SJCRH30 (cell line): ENCODE results near the gene ZPLD1. TPM values are rescaled to one million over a fixed set of nuclear protein-coding genes. Genes with fewer than 3 reads are reported as not detected.
A peak's percentile ranks its signal among the peaks of the same experiment; 100 is the strongest.

Experiments
- DNase-seq, 2 experiments: peaks; one replicate each; pipeline ENCODE4 v3.0.0-alpha.2; 2015 to 2020
- H3K27ac ChIP-seq: fragments of 250-450 bp; sonication (Bioruptor Pico); 2 replicates; pipeline ENCODE4 v1.5.1; 2020; ENCODE audit warnings: mild to moderate bottlenecking, moderate library complexity
- H3K27me3 ChIP-seq: fragments of 250-450 bp; sonication (Bioruptor Pico); 2 replicates; pipeline ENCODE4 v1.5.1; 2020; ENCODE audit warnings: mild to moderate bottlenecking, moderate library complexity
- H3K36me3 ChIP-seq: fragments of 250-450 bp; sonication (Bioruptor Pico); 2 replicates; pipeline ENCODE4 v1.5.1; 2020; ENCODE audit warnings: mild to moderate bottlenecking, moderate library complexity
- H3K4me1 ChIP-seq: fragments of 250-450 bp; sonication (Bioruptor Pico); 2 replicates; pipeline ENCODE4 v1.5.1; 2020; ENCODE audit warnings: mild to moderate bottlenecking, moderate library complexity
- H3K4me3 ChIP-seq: fragments of 250-450 bp; sonication (Bioruptor Pico); 2 replicates; pipeline ENCODE4 v1.5.1; 2020; ENCODE audit warnings: mild to moderate bottlenecking, moderate library complexity
- H3K9me3 ChIP-seq: fragments of 250-450 bp; sonication (Bioruptor Pico); replicated peaks from 2 replicates; pipeline ENCODE4 v1.5.1; 2020; ENCODE audit warnings: mild to moderate bottlenecking, moderate library complexity
- total RNA-seq: library from RNA; depleted of rRNA; stranded (reverse); fragments of >200 nt; shearing (Covaris generic); gene quantifications from 2 replicates; pipeline ENCODE4 v1.2.3, GENCODE V29; 2014

ZPLD1 gene
- total RNA-seq, 1 experiment from 2014 or later = 0.14 TPM

DNA sequence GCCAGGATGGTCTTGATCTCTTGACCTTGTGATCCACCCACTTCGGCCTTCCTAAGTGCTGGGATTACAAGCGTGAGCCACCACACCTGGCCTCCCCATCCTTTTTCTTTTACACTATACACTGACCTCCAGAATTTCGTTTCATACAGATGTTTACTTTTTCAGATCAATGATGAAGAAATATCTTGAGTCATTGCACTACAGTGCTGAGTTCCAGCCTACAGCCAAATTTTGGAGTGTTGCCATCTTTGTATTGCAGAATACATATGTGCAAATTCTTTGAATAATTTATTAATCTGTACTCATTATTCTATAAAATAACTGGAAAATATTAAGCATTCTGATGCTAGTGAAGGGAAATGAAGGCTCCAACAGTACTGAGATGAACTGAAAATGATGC, 12.5 kb downstream of the ZPLD1 start:
- no peak for DNase-seq
- peaks cover 5% of the 10 kb centered on the region for H3K4me1 ChIP-seq
- H3K9me3 ChIP-seq = no peaks in the 10 kb centered on the region
- H3K27ac ChIP-seq = no peak overlapping the region
- no peaks in the 10 kb centered on the region for H3K36me3 ChIP-seq
- H3K4me3 ChIP-seq = no peak overlapping the region
- no peaks in the 10 kb centered on the region for H3K27me3 ChIP-seq

DNA sequence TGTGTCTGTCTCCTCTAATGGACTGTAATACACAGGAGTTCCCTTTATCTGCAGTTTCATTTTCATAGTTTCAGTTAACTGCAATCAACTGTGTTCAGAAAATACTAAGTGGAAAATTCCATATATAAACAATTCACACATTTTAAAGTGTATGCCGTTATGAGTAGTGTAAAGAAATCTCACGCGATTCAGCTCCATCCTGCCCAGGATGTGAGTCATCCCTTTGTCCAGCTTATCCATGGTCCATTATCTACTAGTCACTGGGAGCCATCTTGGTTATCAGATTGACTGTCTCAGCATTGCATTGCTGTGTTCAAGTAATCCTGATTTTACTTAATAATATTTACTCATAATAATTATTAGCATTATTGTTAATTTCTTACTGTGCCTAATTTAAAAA, 14.5 kb downstream of the ZPLD1 start:
- H3K27me3 ChIP-seq = no peaks in the 10 kb centered on the region
- peaks cover 5% of the 10 kb centered on the region for H3K4me1 ChIP-seq
- H3K36me3 ChIP-seq = no peaks in the 10 kb centered on the region
- peak in 1 of 2 experiments; percentile 33 for DNase-seq
- H3K4me3 ChIP-seq = no peak overlapping the region
- H3K27ac ChIP-seq = no peak overlapping the region
- no peaks in the 10 kb centered on the region for H3K9me3 ChIP-seq

DNA sequence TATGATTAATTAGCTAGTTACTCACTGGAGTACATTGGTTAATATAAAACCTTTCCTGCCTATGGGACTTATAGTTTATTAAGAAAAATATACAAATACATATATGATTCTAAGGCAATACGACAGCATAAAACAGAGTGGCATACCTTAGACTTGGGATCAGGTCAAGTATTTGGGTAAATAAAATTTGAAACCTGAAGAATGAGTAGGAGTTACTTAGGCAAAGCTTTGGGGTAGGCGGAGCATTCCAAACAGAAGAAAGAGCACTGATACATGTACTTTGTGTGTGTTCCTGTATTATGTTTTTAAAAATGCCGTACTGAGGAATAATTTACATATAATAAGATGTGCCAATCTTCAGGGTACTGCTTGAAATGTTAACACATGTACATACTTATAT, 15.1 kb downstream of the ZPLD1 start:
- H3K4me1 ChIP-seq = peaks cover 5% of the 10 kb centered on the region
- H3K9me3 ChIP-seq = no peaks in the 10 kb centered on the region
- no peak overlapping the region for H3K4me3 ChIP-seq
- H3K27ac ChIP-seq = no peak overlapping the region
- DNase-seq = no peak
- H3K36me3 ChIP-seq = no peaks in the 10 kb centered on the region
- no peaks in the 10 kb centered on the region for H3K27me3 ChIP-seq

DNA sequence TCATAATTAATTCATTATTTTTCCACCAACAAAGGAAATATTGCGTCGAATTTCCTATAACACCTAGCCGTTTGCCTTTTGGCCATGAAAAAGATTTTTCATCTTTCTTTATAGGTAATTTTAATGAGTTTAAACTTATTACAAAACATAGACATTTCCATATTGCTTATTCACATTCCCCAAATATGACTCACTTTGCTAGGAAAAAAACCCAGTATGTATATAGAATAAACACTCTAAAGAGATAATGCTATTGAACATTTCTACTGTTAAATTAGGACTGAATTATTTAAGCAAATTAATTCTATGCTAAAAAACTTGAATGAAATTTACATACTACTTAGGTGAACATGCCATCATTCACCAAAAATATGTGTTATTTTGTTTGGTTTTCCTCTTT, 16.2 kb downstream of the ZPLD1 start:
- Histone ChIP-seq H3K4me1 (peaks cover 5% of the 10 kb centered on the region), H3K36me3 (no peaks in the 10 kb centered on the region), H3K9me3 (no peaks in the 10 kb centered on the region), H3K27me3 (no peaks in the 10 kb centered on the region), H3K27ac (no peak overlapping the region), H3K4me3 (no peak overlapping the region)
- DNase-seq = no peak

DNA sequence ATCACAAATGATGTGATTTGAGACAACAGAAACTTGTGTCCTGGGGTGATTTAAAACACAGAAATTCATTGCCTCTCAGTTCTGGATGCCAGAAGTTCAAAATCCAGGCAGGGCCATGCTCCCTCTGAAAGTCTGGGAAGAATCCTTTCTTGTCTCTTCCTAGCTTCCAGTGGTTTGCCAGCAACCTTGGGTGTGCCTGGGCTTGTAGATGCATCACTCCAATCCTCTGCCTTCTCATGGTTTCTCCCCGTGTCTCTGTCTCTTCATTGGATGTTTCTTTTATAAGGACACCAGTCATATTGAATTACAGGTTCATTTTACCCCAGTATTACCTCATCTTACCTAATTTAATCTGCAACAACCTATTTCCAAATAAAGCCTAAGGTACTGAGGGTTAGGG, 16.7 kb downstream of the ZPLD1 start:
- H3K9me3 ChIP-seq = no peaks in the 10 kb centered on the region

DNA sequence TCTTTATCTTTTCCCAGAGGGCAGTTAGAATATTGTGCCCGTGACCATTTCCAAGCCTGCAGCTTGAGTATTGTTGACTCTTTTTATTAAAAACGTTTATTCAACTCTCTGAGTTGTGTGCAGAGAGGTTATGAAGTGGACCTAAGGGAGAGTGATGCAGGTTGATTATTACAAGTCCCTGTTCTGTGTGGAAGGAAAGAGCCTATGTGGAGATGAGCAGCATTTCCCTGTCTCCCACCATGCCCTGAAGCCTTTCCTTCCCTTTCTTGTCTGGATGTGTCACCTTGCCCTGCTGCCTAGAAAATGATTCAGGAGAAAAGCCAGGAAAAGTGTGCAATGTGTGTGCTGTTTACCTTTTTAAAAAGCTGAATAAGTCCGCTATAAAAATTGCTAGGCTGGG, 19.4 kb downstream of the ZPLD1 start:
- H3K4me1 ChIP-seq = peaks cover 5% of the 10 kb centered on the region
- DNase-seq = no peak
- H3K27me3 ChIP-seq = no peaks in the 10 kb centered on the region
- H3K27ac ChIP-seq = no peak overlapping the region
- no peaks in the 10 kb centered on the region for H3K36me3 ChIP-seq
- H3K9me3 ChIP-seq = no peaks in the 10 kb centered on the region
- H3K4me3 ChIP-seq = no peak overlapping the region

More for the DNA sequence above, 16.7 kb downstream of the ZPLD1 start:
- no peak overlapping the region for H3K27ac ChIP-seq
- H3K36me3 ChIP-seq = no peaks in the 10 kb centered on the region
- H3K4me3 ChIP-seq = no peak overlapping the region
- peaks cover 5% of the 10 kb centered on the region for H3K4me1 ChIP-seq
- DNase-seq = no peak
- H3K27me3 ChIP-seq = no peaks in the 10 kb centered on the region

DNA sequence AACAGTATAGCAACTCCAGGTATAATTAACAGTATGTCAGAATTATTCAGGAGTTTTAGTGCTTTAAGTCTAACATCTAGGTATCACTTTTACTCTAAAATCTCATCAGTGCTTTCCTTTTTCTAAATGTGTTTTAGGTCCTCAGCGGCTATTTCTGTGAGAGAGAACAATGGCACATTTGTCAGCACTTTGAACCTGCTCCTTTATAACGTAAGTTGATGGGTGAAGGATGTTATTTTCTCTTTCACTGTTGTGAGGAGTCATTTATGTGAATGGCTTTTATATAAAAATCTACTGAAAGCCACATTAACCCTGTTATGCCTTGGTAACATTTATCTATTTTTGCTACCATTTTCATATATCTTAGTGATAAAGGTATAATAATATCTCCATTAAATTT, 22.8 kb downstream of the ZPLD1 start:
- no peaks in the 10 kb centered on the region for H3K27me3 ChIP-seq
- no peaks in the 10 kb centered on the region for H3K36me3 ChIP-seq
- DNase-seq = no peak
- H3K9me3 ChIP-seq = no peaks in the 10 kb centered on the region
- no peak overlapping the region for H3K27ac ChIP-seq
- peaks cover 15% of the 10 kb centered on the region for H3K4me1 ChIP-seq
- no peak overlapping the region for H3K4me3 ChIP-seq

DNA sequence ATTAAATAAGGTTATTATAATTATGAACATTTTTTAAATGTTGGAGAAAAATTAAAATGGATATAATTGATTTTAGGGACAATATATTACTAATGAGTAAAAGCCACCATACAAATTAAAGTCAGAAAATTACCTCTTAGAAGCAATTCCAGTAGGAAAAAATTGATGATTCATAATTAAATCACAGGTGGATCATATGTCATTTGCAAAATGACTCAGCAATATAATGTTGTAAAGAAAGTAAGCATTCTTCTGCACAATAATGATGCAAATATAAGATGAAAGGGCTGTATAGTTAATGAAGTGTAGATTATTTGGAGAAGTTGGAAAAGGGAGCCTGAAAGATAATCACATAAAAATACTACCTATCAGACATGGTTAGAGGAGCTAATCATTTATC, 25.8 kb downstream of the ZPLD1 start:
- H3K4me3 ChIP-seq = no peak overlapping the region
- DNase-seq = no peak
- H3K4me1 ChIP-seq = peaks cover 15% of the 10 kb centered on the region
- no peaks in the 10 kb centered on the region for H3K27me3 ChIP-seq
- no peak overlapping the region for H3K27ac ChIP-seq
- H3K9me3 ChIP-seq = no peaks in the 10 kb centered on the region
- no peaks in the 10 kb centered on the region for H3K36me3 ChIP-seq

DNA sequence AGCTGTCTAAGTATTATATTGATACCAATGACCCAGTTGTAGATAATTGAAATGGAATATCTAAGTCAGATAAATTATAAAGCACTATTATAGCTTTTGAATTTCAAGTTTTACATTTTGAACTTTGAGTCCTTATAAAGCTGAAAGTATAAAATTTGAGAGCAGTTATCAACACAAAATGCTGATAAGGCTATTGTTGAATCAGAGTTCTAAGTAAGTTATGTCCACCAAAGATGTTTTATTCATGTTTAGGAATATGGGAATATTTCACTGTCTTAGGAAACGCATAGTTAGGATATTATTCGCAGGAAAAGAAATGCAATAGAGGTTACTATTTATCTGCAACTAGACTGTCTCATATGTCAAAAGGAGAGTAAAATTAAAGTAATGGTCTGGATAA, 29.4 kb downstream of the ZPLD1 start:
- Histone ChIP-seq H3K36me3 (no peaks in the 10 kb centered on the region), H3K27me3 (no peaks in the 10 kb centered on the region), H3K9me3 (no peaks in the 10 kb centered on the region), H3K27ac (no peak overlapping the region), H3K4me1 (peaks cover 15% of the 10 kb centered on the region), H3K4me3 (no peak overlapping the region)
- no peak for DNase-seq

DNA sequence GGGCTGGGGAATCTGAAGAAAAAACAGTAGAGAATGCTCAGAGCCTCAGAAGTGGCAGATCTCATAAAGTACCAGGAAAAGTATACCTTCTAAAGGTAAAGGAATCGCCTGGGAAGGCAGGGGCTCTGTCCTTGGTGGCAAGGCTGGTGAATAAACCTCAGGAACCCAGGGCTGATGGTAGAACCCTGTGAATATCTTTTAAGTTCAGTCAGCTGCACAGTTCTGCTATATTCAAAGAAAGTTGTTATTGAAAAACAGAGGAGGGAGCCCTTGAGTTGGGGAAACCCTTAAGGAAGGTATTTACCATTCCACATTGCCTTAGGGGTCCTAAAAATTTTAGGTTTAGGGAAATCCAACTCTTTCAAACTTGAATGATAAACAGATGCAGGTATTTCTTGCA, 31.2 kb downstream of the ZPLD1 start:
- Histone ChIP-seq H3K4me3 (no peak overlapping the region), H3K9me3 (no peaks in the 10 kb centered on the region), H3K4me1 (peaks cover 7% of the 10 kb centered on the region), H3K36me3 (no peaks in the 10 kb centered on the region), H3K27ac (no peak overlapping the region), H3K27me3 (no peaks in the 10 kb centered on the region)
- DNase-seq = peak in 1 of 2 experiments; percentile 27

DNA sequence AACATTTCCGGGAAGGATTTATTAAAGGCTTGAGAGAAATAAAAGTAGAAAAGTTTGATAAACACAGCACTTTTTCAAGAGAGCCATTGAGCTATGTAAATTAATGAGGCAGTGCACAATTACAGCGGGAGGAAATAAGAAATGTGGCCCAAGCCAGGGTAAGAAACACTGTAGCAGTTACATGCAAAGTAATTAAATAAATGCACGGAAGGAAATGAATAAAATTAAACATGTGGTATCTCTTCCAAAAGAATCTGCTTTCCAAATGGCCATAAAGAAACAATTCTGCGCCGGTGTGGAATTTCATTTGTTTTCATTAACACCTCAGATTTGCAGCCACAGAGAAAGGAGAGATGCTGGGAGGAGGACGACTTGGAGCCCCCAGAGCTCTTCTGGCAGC, 35.3 kb downstream of the ZPLD1 start:
- Histone ChIP-seq H3K4me3 (no peak overlapping the region), H3K9me3 (no peaks in the 10 kb centered on the region), H3K27ac (no peak overlapping the region)

DNA sequence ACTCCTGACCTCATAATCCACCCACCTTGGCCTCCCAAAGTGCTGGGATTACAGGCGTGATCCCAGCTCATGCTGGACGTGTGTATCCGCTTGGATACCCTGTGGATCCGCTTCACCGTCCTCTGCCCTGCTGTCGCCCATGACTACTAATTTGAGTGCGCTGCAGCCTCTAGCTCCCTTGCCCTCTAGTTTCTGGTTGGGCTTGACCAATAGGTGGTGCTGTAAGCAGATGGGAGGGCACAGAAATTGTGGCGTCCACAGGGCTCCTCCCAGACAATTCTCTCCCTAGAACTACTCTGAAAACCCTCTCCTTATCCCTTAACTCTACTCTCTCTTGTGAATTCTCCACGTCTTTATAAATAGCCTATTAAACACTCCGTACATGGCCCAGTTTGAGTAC, 36.2 kb downstream of the ZPLD1 start:
- Histone ChIP-seq H3K27me3 (no peaks in the 10 kb centered on the region), H3K27ac (no peak overlapping the region), H3K36me3 (no peaks in the 10 kb centered on the region), H3K9me3 (no peaks in the 10 kb centered on the region), H3K4me1 (no peaks in the 10 kb centered on the region), H3K4me3 (no peak overlapping the region)
- DNase-seq = no peak

More for the DNA sequence above, 35.3 kb downstream of the ZPLD1 start:
- H3K27me3 ChIP-seq = no peaks in the 10 kb centered on the region
- no peaks in the 10 kb centered on the region for H3K4me1 ChIP-seq
- no peak for DNase-seq
- no peaks in the 10 kb centered on the region for H3K36me3 ChIP-seq

DNA sequence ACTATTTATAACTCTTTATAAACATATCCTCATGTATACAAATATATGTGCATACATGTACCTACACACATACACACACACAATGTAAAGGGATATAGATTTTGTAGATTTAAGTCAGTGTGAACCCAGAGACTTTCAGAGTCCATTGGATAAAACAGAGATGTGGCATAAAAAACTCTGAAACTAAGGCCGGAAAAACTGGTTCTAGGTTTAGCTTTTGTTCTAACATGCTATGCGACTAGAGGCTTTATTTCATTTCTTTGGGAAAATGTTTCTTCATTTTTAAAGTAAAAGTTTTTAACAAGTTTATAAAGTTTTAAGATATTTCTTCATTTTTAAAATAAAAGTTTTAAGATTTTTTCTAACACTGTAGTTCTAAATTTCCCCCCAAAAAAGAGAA, 36.7 kb downstream of the ZPLD1 start:
- no peaks in the 10 kb centered on the region for H3K9me3 ChIP-seq
- H3K36me3 ChIP-seq = no peaks in the 10 kb centered on the region
- no peak for DNase-seq
- no peak overlapping the region for H3K27ac ChIP-seq
- no peak overlapping the region for H3K4me3 ChIP-seq
- no peaks in the 10 kb centered on the region for H3K4me1 ChIP-seq
- H3K27me3 ChIP-seq = no peaks in the 10 kb centered on the region

DNA sequence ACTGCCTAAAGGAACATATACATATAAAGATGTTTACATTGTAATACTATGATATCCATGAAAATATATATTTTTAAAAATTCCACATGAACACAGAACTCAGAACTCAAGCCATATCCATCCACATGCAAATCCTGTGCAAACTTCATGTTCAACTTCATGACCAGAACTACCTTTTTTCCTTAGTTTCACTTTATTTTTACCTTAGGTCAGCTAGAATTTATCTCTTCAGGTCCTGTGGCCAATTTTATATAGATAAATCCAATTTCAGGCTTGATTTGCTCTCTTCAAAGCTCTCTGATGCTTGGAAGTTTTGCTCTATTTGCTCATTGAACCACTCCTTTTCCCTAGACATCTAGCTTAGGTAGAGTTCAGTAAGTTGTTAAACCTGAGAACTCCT, 38.8 kb downstream of the ZPLD1 start:
- DNase-seq = no peak
- Histone ChIP-seq H3K27ac (no peak overlapping the region), H3K4me3 (no peak overlapping the region), H3K27me3 (no peaks in the 10 kb centered on the region), H3K4me1 (no peaks in the 10 kb centered on the region), H3K9me3 (no peaks in the 10 kb centered on the region), H3K36me3 (no peaks in the 10 kb centered on the region)

DNA sequence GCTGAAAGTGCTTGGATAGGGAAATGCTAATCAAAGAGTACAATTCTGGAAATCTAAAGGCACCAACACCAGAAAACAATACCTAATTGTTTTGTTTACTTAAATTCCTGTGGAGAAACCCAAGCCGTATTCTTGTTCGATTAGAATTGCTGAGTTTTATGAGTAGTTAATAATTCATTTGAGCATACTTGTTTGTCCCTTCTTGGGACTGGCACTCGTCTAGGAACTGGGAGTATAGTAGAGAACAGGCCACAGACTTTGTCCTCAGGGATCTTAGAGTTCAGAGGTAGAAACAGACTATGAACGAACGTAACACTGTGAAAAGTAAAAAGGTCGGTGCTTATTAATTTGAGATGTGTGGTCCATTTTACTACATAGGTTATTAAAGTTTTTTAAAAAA, 39.4 kb downstream of the ZPLD1 start:
- Histone ChIP-seq H3K27me3 (no peaks in the 10 kb centered on the region), H3K36me3 (no peaks in the 10 kb centered on the region), H3K4me1 (no peaks in the 10 kb centered on the region), H3K9me3 (no peaks in the 10 kb centered on the region), H3K27ac (no peak overlapping the region), H3K4me3 (no peak overlapping the region)
- no peak for DNase-seq

DNA sequence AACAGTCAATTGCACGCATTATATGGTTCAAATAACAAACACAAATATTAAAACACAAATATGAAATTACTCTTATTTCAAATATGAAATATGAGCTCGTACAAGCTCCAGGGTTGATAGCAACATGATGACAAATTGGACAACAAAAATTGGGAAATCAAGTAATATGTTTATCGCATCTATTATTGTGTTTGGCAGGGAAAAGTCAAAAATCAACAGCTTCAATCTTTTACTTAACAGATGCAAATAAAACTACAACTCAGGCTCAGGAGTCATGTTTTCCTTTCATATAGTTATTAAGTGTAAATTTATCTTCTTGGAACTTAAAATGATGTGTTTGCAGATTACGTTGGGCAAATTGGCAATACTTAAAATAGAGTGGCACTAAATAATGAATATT, 41.4 kb downstream of the ZPLD1 start:
- H3K27ac ChIP-seq = no peak overlapping the region
- H3K4me3 ChIP-seq = no peak overlapping the region
- H3K36me3 ChIP-seq = no peaks in the 10 kb centered on the region

DNA sequence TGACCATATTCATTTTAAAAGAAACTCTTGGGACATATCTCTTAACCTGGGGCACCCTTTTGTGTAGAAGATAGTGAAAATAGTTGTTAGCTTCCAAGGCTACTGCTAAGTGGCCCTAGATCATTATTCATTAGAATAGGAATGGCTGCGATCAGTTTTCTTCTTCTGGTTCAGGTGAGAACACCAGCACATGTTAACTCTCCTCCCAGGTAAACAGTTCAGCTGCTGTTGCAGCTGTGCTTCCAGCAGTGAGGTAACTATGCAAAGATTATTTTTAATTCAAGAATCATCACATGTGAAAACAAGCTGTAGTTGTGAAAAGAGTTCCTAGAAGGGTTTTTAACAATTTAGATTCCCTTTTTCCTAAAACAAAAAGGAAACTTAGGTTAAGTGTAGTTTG, 43.3 kb downstream of the ZPLD1 start:
- no peak for DNase-seq
- Histone ChIP-seq H3K27me3 (no peaks in the 10 kb centered on the region), H3K9me3 (no peaks in the 10 kb centered on the region), H3K4me3 (no peak overlapping the region), H3K27ac (no peak overlapping the region), H3K36me3 (no peaks in the 10 kb centered on the region), H3K4me1 (peaks cover 12% of the 10 kb centered on the region)

More for the DNA sequence above, 41.4 kb downstream of the ZPLD1 start:
- Histone ChIP-seq H3K27me3 (no peaks in the 10 kb centered on the region), H3K4me1 (peaks cover 8% of the 10 kb centered on the region), H3K9me3 (no peaks in the 10 kb centered on the region)
- DNase-seq = no peak
